Measurements from ENCODE around the gene ATRNL1. TPM values are rescaled to one million over a fixed set of nuclear protein-coding genes. Genes with fewer than 3 reads are reported as not detected.

Gene ATRNL1
- not detected in 2 replicates for total RNA-seq

GRCh38 chr10:115093286-115093775, at the start of gene ATRNL1:
TSS of gene ATRNL1 (plus strand) at chr10:115093365. CDS start at chr10:115093751, 386 bp downstream.

Other genes starting within 250 kb of the ATRNL1 start
- 32.5 and 43.5 TPM in 2 replicates for gene TRUB1, start 155.2 kb upstream of the ATRNL1 start, total RNA-seq

Data from thoracic aorta endothelial cell (primary cell).